DMS53 treated with DMSO at 0.1 percent for 48 hours (cell line): ENCODE results near the gene TBCK.
"Not testable (repeated sequence)": the region's sequence is repeated elsewhere in the genome, so short reads cannot be mapped to it uniquely, and the experiment has no call there.

Experiments used
- DNase-seq: peaks from one replicate; lab custom pipeline; 2025; ENCODE audit not compliant: unreplicated experiment; lab: John Stamatoyannopoulos, UW

Gene TBCK

DNA sequence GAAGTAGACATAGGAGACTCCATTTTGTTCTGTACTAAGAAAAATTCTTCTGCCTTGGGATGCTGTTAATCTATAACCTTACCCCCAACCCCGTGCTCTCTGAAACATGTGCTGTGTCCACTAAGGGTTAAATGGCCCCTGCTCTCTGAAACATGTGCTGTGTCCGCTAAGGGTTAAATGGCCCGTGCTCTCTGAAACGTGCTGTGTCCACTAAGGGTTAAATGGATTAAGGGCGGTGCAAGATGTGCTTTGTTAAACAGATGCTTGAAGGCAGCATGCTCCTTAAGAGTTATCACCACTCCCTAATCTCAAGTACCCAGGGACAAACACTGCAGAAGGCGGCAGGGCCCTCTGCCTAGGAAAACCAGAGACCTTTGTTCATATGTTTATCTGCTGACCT is 5.8 kb upstream of the TBCK start:
- not testable (repeated sequence) for DNase-seq

DNA sequence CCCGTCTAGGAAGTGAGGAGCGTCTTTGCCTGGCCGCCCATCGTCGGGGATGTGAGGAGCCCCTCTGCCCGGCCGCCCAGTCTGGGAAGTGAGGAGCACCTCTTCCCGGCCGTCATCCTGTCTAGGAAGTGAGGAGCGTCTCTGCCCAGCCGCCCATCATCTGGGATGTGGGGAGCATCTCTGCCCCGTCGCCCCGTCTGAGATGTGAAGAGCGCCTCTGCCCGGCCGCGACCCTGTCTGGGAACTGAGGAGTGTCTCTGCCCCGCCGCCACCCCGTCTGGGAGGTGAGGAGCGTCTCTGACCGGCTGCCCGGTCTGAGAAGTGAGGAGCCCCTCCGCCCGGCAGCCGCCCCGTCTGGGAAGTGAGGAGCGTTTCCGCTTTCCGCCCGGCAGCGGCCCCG is 5.2 kb upstream of the TBCK start:
- DNase-seq, result not testable (repeated sequence)

DNA sequence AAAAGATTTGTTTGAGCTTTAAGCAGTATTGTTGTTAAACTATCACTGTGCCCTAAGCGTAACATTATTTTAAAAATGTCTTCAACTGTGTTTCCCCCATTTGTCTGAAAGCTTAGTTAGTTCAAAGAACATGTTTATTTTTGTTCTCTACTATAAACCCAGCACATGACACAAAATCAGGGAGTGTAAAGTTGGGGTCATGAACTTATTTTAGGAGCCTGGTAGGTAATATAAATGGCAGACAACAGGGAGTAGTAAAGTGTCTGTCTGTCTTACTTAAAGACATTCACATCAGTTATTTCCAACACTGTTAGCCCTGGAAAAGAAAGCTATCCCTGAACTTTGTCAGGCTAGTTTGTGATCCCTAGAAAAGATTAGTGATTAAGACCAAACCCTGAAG is 4.2 kb upstream of the TBCK start:
- no peak for DNase-seq

DNA sequence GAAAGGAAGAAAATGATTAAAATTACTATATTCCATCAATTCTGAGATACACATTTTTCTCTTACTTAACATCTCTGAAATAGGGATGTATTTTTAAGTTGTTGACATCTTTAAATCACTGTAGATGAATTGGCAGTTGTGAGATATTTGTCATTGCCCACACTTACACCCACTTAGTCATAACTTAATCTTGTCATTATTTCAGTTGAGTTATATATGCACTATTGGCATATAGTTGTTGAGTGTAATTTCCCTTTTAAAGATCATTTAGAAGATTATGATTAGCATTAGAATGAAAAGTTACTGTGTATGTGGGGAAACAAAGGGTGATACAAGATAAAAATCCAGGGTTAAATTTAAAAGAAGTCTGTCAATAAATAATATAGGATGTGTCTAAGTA is 2.5 kb upstream of the TBCK start:
- no peak for DNase-seq

DNA sequence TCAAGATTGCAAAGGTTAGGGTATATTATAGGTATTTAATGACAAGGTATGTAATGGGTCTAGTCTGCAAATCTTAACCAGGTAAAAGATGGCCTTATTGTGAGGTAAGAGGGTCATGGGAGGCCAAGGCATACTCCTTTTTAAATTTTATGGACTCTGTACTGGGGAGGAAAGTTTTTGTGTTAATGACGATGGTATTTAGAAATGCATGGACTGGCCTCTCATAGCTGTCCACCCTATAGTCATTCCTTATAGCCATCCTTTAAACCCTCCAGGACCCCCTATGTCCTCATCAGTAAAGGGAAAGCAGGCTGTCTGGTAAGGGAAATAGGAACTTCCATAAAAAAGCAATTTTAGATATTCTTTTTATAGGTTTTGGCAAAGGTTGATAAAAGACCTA is 1.8 kb upstream of the TBCK start:
- no peak for DNase-seq

DNA sequence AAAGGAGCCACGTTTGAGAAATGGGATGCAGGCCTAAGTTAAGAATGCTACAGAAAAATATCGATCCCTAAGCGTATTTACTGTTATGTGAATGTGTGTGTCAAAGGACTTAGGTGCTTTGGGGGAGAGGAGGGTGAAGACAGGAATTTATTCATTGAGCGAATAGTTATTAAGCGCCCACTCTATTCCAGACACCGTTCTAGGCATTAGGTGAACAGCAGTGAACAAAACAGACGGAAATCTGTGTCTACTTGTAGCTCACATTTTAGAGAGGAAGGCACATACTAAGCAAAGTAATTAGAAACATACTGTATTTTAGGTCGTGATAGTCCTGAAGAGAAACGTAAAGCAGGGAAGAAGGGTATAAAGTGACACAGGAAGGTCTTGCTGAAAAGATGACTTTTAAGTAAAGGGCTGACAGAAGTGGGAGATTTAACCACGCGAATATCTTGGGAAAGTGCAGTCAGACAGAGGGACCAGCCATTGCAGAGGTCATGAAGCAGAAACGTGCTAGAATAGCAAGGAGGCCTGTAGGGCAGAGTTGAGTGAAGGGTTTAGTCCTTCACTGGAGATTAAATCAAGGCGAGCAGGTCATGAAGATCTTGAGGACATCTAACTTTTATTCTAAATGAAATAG is 882 bp upstream of the TBCK start:
- DNase-seq, result no peak

DNA sequence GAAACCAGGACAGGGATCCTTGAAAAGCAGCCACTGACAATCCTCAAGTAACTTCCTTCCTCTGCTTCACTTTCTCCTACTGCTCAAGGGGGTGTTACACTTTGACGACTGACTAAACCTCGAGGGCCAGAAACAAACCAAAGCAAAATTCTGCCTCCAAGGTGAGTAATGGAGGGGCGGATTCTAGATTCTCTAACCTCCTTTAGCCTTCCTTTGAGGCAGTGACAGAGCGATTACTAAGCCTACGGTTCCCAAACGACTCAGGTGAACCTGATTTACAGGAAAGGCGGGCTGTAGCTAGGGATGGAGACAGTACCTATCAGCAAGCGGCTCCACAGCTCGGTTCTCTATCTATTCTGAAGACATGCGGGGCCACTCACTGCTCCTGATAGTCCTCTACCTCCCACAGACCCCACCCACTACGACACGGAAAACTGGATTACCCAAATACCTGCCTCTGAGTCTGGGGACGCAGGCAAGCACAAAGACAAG is 487 bp downstream of the TBCK start:
- peak; percentile 55 for DNase-seq

DNA sequence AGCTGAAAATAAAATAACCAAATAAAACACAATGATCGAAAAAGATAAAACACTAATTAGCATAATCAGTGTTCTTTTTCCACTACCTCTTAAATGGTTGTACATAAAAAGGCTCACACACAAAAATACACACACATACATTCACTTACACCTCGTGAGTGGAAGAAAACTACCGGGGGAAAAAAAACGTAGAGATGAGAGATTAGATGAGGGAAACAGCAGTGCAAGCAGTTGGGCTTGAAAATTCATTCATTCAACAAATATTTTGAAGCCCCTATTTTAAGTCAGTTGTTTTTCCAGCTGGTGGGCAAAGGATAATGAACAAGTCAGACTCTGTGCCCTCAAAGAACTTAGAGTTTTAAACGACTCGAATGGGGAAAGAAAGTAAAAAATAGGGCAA is 1.0 kb downstream of the TBCK start:
- DNase-seq, result no peak

DNA sequence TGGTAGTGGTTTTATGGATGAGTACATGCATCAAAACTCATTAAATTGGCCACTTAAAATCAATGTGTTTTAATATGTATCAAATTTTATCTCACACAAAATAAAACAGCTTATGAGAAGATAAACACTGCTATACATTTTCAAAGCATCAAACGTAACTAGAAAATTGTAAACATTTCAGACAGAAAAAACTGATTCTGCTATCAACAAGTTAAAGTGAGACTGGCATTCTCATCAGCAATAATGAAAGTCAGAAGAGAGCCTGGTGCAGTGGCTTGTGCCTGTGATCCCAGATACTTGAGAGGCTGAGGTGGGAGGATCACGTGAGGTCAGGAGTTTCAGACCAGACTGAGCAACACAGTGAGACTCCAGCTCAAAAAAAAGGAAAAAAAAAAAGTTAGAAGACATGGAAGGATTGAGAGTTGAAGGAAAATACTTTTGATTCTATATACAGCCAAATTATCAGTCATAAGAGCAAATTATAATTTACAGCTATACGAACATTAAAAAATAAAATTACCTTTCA is 2.9 kb downstream of the TBCK start:
- DNase-seq, result no peak

DNA sequence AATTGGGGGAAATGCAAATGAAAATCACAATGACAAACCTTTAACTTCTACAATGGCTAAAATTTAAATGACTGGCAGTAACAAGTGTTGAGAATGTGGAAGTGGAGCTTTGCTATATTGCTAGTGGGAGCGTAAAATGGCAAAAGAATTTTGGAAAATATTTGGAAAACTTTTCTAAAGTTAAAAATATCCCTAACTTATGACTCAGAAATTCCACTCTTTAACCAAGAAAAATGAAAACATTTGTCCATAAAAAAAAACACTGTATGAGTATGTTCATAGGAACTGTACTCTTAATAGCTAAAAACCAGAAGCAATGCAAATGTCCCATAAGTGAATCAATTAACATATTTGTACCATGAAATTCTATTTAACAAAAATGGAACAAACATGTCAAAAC is 3.6 kb downstream of the TBCK start:
- DNase-seq, result no peak

DNA sequence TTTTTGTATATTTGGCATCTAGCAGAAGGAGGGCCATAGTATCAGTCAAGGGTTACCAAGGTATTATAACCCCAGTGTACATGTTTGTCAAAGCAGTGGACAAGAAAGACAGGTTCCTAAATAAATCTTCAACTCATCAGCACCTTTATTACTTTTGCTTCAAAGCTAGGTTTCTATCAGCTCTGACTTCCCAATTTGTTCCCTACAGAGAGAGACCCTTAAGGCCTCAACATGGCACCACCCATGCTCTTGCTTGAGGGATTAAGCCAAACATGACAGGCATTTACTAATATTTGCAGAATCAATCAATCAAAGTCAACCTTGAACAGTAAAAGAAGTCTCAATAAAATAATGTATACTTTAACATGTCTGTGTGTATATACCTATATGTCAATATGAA is 9.4 kb downstream of the TBCK start:
- no peak for DNase-seq

DNA sequence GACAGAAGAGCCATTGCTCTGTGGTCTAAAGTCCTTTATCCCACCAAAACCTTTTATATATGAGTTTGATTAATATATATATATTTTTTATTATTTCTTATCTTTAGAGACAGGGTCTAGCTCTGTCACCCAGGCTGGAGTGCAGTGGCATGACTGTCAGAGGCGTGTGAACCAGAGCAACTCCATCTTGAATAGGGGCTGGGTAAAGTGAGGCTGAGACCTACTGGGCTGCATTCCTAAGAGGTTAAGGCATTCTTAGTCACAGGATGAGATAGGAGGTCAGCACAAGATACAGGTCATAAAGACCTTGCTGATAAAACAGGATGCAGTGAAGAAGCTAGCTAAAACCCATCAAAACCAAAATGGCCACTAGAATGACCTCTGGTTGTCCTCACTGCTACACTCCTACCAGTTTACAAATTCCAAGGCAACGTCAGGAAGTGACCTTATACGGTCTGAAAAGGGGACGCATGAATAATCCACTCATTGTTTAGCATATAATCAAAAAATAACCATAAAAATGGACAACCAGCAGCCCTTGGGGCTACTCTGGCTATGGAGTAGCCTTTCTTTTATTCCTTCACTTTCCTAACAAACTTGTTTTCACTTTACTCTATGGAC is 10.5 kb downstream of the TBCK start:
- no peak for DNase-seq

DNA sequence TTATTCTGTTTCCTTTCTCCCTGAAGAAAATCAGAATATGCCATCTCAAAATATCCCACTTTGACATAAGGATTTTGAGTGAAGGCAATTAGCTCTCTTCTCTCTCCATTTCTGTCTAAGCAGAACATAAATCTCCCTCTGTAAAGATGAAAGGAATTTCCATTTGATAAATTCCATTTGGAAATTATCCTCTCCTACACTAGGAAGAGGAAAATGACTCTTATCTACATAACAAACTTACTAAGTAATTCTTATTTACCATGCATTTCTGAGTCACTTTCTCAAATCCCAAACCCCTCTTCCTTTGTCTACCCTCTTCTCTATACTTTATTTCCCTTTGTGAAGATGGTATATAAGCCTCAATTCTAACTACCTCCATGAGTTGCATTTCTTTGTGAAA is 11.4 kb downstream of the TBCK start:
- DNase-seq, result no peak

DNA sequence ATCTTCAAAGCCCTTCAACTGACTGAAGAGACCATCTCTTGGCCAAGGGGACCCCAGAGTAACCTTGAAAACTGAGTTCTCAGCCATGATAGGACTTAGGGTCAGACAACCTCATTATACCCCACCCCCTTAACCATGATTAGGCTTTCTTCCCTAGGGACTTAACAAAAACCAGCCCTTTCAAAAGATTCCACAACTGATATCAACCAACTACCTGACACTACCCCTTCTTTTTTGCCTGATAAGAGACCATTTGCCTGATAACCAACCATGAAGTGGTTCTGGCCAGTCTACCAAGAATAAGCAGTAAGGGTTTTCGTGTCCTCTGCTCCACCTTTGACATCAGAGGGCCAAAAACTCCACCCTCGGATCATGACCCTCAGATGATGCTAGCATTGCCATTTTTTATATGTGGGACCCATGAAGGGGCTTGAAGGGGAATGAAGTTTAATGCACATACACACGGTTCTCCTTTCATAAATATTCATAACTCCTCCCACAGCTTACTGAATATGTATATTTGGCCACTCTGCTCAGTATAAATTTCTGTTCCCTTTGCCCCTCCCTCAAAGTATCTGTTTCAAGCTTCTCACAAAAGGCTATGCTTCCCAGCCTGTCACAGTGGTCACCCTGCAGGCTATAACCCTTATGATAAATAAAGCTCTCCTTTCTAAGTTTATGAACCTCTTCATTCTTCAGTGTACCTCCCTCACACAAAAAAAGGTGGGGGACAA is 12.3 kb downstream of the TBCK start:
- no peak for DNase-seq

DNA sequence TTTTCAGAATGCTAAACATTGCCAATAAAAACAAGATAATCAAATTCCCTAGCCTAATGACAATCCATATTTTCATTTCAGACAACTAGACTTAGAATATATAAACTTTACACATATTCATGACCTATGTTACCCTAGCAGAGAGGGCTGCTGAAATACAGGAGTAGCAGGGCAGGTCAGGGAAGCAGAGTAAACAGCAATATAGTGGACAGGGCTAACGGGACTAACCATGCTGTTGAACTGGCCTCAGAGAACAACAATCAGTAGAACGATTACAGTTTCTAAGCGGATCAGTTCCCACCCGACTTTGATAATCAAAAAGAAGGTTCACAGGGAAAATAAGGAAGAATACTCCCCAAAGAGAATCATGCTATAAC is 14.0 kb downstream of the TBCK start:
- DNase-seq, result no peak

DNA sequence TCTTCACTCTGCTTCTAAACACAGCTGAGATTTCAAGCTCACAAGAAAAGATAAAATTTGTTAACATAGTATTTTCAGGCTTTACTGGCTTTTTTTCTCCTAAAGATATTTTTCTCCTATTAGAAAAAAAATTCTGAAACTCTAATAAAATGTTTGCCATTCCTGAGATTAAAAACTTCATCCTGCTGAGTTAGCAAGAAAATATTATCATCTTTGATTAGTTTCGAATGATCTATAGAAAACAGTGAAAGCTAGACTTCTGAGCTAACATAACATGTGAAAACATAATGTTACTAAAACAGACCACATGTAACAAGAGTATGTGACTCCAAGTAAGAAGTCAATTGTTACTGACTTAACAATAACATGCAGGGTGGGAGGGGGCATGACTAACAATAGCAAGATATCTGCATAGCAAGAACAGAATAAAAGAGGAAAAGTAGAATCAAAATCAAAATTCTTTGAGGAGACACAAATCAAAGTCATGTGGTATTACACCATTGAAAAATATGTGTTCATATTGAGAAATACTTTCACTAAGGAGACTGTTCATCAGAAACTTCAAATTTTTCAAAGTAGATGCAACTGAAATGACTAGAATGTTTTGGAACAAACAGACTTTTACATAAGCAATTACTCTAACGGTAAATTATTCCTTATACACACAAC is 14.5 kb downstream of the TBCK start:
- DNase-seq, result no peak

DNA sequence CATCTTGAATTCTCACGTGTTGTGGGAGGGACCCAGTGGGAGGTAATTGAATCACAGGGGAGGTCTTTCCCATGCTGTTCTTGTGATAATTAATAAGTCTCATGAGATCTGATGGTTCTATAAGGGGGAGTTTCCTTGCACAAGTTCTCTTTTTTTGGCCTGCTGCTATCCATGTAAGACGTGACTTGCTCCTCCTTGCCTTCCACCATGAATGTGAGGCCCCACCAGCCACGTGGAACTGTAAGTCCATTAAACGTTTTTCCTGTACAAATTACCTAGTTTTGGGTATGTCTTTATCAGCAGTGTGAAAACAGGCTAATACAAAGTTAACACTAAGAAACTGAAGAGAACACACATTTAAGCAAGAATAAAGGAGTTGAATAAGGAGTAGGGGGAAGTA is 16.0 kb downstream of the TBCK start:
- no peak for DNase-seq

DNA sequence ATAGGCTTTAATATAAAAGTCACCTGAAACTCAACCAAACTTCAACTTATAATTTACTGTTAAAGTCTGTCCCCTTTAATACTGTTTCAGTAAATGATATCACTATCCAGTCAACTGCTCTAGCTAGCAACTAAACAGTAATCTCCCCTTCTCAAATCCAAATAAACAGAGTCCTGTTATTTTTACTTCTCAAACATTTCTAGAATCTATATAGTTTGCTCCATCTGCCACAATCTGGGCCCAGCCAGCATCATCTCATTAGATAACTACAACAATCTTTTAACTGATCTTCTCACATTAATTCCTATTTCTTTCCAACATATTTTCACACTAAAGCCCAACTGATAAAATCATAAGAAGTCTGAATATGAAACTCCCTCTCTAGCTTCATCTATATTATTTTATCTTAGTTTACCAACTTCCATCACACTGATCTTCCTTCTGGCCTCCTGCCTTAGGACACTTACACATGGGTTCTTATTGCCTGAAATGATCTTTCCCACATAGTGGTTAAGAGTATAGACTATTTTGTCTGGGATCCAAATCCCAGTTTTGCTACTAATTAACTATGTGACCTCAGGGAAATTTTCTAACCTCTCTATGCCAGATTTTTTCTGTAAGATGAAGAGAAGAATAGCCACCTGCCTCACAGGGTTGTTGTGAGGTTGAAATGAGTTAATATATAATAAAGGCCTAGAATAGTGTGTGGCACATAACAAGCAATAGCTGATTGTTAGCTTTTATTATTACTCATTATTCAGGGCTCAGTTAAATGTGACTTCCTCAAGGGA is 18.6 kb downstream of the TBCK start:
- no peak for DNase-seq

DNA sequence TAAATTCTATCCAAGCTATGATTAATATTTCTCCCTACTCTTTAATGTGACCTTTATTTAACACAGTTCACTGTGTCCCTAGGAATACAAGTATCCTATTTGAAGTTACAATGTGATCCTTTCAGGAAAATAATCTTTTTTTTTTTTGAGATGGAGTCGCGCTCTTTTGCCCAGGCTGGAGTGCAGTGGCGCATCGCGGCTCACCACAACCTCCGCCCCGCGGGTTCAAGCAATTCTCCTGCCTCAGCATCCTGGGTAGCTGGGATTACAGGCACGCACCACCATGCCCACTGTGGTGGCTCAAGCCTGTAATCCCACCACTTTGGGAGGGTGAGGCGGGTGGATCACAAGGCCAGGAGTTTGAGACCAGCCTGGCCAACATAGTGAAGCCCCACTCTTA is 21.9 kb downstream of the TBCK start:
- no peak for DNase-seq

DNA sequence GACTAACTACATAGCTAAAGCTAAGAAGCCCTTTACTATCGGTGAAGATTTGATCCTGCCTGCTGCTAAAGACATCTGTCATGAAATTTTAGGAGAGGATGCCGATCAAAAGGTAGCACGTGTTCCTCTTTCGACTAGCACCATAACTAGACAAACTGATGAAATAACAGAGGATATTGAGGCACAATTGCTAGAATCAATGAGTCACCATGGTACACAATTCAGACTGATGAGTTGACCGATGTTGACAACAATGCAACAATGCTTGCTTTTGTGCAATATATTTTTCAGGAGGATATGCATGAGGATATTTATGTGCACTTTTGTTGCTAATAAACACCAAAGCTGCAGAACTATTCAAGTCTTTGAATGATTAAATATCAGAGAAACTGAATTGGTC is 24.3 kb downstream of the TBCK start:
- DNase-seq, result no peak

DNA sequence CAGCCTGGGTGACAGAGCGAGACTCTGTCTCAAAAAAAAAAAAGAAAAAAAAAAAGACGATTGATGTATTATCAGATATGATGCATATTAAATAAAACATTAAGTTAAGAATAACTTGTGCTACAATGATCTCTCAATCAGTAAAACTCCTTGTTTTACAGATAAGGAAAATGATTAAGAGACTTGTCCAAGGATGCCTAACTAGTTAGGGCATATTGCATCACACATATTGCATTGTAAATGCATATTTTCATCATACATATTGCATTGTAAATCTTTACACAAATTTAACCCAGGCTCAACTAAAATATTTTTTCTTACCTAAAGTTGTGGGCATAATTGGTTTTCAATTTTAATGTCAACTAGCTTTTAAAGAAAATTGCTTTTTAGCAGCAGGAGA is 26.3 kb downstream of the TBCK start:
- DNase-seq, result no peak
